WI38 (cell line): ENCODE measurements around the gene ELOVL1.

Experiments used
- H3K4me3 ChIP-seq: 2 replicates; pipeline ENCODE4 v1.5.1; 2011; ENCODE audit warnings: low read depth, mild to moderate bottlenecking, control low read depth, low read length
- TF ChIP-seq, protein P1 (sequence below): IDR thresholded peaks from 2 replicates; pipeline ENCODE4 v1.5.1; 2012; ENCODE audit warnings: low read depth, mild to moderate bottlenecking, control low read depth, low read length

ELOVL1 gene

DNA sequence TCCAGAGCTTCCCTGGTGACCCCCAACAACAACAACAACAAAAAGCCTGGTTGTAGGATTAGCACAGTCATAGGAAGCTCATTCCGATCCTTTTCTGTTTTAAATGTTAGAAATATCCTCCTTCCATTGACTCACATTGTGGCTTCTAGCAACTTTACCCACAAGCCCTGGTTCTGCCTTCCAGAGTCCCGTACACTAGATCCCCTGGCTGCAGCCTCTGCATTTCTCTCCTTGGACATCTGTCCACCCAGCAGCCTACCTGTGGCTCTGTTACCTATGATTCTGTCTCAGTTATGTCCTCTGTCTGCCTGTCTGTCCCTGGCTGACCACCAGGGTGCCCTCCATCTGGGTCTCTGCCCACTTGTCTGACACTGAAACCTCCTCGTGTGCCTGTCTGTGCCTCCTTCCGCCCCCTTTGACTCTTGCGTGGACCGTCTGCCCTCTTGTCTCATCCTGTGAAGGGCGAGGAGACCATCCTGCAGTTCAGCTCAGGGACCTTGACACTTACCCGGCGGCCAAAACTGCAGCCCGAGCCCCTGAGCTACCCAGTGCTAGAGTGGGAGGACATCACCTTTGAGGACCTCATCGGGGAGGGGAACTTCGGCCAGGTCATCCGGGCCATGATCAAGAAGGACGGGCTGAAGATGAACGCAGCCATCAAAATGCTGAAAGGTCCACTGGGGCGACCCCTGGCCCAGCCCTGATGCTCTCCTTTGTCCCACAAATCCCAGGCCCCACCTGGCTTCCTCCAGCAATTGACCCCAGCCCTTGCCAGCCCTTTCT is 50.9 kb downstream of the ELOVL1 start:
- TF ChIP-seq, protein P1, sequence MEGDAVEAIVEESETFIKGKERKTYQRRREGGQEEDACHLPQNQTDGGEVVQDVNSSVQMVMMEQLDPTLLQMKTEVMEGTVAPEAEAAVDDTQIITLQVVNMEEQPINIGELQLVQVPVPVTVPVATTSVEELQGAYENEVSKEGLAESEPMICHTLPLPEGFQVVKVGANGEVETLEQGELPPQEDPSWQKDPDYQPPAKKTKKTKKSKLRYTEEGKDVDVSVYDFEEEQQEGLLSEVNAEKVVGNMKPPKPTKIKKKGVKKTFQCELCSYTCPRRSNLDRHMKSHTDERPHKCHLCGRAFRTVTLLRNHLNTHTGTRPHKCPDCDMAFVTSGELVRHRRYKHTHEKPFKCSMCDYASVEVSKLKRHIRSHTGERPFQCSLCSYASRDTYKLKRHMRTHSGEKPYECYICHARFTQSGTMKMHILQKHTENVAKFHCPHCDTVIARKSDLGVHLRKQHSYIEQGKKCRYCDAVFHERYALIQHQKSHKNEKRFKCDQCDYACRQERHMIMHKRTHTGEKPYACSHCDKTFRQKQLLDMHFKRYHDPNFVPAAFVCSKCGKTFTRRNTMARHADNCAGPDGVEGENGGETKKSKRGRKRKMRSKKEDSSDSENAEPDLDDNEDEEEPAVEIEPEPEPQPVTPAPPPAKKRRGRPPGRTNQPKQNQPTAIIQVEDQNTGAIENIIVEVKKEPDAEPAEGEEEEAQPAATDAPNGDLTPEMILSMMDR = peak; percentile 18; the same call in 1 of the 2 replicates
- no peak overlapping the region for H3K4me3 ChIP-seq

DNA sequence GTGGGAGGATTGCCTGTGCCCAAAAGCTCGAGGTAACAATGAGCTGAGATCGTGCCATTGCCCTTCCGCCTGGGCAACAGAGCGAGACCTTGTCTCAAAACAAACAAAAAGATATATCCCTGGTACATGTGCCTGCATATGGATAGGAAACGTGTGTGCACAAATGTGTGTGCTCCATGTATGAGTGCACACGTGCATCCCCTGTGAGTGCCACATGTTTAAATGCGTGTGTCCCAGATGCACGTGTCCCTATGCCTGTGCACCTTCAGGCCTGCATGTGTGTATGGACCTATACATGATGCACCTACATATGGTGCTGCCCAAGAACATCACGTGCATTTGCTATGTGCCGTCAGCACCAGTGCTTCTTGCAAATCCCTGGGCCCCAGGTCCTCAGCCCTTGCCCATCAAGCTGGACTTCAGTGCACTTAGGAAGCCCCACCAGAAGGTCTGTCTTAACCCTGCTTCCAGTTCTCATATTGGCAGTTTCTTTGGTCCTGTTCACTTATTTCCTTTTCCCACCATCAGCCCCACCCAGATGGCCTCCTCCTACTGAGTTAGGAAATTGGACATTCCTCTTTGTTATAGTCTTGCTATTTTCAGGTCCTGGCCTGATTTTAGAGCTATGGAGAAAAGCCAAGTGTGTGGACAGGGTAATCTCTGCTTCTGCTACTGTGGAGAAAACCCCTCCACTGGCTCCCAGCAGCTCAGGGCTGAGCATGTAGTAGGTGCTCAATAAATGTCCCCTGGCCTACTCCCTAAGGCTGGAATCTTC is 51.7 kb downstream of the ELOVL1 start:
- TF ChIP-seq, protein P1 = no peak
- H3K4me3 ChIP-seq = no peak overlapping the region

DNA sequence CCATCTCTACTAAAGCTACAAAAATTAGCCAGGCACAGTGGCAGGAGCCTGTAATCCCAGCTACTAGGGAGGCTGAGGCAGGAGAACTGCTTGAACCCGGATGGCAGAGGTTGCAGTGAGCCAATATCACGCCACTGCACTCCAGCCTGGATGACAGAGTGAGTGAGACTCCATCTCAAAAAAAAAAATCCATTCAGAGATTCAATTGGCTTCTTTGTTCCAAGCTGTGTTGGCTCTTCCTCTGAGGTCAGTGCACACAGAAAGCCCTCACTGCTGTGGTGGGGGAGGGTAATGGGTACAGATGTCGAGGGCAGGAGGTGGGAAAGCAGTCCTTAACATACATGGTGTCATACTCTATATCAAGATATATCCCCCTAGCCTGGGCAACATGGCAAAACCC is 52.3 kb downstream of the ELOVL1 start:
- TF ChIP-seq, protein P1 = no peak

DNA sequence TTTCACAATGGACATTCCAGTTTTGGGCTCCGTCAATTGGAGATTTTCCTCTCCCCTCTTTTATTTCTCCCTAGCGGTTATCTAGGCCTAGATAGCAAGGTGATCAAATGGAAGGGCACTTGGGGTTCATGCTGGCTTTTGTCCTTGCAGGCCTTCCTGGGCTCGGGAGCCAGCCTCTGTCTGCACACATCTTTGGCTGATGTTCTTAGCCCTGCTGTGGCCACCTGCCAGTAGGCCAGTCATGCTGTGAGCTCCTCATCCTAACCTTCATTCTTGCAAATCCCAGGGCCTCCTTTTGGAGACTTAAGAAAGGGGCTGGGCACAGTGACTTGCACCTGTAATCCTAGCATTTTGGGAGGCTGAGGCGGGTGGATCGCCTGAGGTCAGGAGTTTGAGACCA is 53.6 kb downstream of the ELOVL1 start:
- TF ChIP-seq, protein P1 = no peak
- H3K4me3 ChIP-seq = no peak overlapping the region

More for the DNA sequence above, 52.3 kb downstream of the ELOVL1 start:
- H3K4me3 ChIP-seq = no peak overlapping the region

DNA sequence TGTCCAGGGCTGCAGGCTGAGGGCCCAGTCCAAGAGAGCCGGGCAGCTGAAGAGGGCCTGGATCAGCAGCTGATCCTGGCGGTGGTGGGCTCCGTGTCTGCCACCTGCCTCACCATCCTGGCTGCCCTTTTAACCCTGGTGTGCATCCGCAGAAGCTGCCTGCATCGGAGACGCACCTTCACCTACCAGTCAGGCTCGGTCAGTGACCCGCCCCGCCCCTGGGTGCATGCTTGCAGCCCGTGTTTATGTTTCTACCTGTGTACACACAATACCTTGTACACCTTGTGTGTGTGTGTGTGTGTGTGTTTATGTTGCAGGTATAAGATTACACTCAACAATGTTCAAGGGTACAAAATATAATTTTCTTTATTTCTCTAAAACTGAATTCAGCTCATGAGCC is 54.0 kb downstream of the ELOVL1 start:
- H3K4me3 ChIP-seq = no peak overlapping the region
- TF ChIP-seq, protein P1 = no peak
